ENCODE results near the gene ST3GAL4.

- TF ChIP-seq POLR2AphosphoS5 (IDR thresholded peaks at IDR 0.05; ENCODE audit: low read depth, low read length): no peak
- TF ChIP-seq REST (IDR thresholded peaks at IDR 0.05; ENCODE audit: insufficient read depth in 1 of 2, low read depth in 2 of 2, low read length in 2 of 2): no peak
Observed at GRCh38 chr11:126410649-126411048, 55.2 kb downstream of the ST3GAL4 start.

All from PFSK-1 (cell line).